IPS-11a (cell line): ENCODE data around the gene CCDC68.
"Not testable (repeated sequence)": the region's sequence is repeated elsewhere in the genome, so short reads cannot be mapped to it uniquely, and the experiment has no call there.

Source experiments
- H3K4me3 ChIP-seq: one replicate; pipeline ENCODE4 v1.5.1; 2013; ENCODE audit warnings: low read depth, low read length, control low read depth

CCDC68 gene

DNA sequence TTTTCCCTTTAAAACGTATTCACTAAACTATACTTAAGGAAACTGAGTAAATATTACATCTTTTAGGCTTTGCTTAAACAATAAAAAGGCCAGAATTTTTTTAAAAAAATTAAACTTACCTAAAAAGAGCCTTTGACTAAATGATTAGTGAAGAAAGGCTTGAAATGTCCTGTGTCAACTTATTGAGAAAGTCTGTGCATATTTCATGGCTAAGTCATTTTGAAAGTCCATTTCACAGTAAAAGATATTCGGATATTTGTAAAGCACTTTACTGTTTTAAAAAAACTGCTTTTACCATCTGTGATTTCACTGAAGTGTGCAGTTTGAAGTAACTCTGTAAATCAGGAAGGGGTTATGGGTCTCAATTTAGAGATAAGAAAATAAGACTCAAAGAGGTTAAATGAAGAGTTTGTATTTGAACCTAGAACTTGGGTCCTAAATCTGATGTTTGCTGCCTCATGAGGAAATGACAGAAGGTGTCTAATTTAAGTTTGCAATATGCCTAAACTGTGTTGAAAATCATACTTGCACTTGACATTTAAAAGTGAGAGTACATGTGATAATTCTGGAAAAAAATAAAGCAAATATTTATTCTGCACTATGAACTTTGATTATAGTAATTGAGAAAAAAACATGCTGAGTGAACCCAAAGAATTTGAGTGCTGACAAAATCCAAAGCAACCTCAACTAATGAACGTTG is 80.5 kb downstream of the CCDC68 start:
- H3K4me3 ChIP-seq = no peak overlapping the region

DNA sequence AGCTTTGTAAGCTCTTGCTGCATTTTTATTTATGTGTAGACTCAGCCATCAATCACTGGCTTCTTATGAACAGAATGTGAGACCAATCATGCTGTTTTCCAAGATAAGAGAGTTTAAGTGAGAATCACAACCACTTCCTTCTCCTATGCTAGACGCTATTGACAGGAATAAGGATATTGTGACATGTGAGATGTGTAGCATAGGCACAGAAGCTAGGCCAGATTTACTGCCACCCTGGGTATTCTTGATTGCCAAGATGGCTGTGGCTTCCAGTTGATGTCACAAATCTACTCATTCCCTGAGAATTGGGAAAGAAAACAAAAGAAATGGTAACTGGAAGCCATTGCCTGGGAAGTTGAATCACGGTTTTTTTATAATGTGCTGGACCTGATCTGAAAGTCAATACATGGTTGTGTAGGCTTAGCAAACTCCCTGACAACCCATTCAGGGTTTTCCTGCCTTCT is 81.1 kb downstream of the CCDC68 start:
- no peak overlapping the region for H3K4me3 ChIP-seq

GRCh38 chr18:54877076-54877475 is 82.2 kb downstream of the CCDC68 start:
- no peak overlapping the region for H3K4me3 ChIP-seq

DNA sequence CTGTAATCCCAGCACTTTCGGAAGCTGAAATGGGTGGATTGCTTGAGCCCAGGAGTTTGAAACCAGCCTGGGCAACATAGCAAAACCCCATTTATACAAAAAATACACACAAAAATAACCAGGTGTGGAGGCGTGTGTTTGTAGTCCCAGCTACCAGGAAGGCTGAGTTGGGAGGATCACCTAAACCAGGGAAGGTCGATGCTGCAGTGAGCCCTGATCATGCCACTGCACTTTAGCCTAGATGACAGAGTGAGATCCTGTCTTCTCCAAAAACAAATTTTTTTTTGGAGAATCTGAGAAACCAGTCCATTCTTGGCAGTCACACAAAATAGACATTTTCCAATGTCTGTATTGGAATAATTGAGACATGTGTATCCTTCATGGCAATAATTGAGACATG is 84.2 kb downstream of the CCDC68 start:
- no peak overlapping the region for H3K4me3 ChIP-seq

DNA sequence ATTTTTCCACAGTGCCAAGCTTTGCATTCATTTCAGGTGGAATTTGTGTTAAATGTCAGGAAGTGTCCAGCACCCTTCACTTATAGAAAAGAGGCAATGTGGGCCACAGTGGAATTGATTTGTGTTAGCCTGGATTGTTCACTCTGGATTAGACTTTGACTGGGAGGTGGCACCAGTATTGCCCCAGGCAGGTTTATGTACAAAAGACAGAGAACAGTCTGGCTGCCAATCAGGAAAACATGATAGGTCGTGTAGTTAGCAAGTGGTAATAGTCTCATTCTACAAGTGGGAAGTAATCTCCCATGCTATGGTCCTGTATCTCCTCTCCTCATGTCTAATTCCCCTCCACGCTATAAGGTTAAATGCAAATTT is 85.4 kb downstream of the CCDC68 start:
- H3K4me3 ChIP-seq = no peak overlapping the region

DNA sequence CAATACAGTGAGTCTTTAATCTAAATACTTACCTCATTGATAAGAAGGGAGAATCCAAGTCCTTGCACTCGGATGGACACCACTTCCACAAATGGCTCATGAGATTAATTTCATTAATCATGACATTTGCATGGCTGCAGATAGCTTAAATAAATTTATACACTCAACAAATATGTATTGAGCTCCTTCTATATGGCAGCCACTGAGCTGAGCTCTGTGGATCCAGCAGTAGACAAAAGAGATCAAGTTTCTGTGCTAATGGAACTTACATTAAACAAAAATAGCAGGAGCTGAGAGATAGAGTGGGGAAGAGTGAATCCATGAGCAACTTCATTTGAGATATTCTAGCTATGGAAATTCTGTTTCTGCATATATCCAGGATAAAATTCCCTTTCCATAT is 86.6 kb downstream of the CCDC68 start:
- no peak overlapping the region for H3K4me3 ChIP-seq

DNA sequence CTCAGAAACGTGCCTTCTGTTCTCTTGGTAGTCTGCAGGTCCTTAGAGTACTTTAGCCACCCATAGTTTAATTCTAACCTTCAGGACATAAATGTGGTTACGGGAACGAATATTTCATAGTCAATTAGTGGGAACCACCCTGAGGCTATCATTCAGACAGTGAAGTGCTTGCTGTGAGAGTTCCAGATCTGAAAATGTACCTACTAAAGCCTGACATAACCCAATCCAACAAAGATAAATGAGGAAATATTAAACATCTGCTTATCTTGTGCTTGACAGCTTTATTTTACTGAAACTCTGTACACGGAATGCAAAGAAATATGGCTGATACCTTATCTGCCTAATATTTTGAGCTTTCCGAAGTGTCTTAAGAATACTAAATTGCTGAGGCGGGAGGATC is 88.0 kb downstream of the CCDC68 start:
- H3K4me3 ChIP-seq = no peak overlapping the region

DNA sequence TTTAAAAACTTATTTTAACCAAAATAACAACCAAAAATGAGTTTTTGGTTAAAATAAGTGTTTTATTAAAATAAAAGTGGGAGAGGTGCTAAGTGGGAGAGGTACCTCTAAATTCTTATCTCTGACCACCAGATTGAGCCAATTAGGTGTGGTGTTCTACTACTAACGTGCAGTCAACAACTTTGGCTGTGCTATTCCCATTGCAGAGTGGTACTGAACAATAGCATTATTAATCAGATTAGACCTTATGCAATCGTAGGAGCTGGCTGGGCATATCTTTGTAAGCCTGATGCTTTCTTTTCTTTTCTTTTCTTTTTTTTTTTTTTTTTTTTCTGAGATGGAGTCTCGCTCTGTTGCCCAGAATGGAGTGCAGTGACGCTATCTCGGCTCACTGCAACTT is 92.1 kb downstream of the CCDC68 start:
- no peak overlapping the region for H3K4me3 ChIP-seq

GRCh38 chr18:54860941-54861340 is 98.3 kb downstream of the CCDC68 start:
- H3K4me3 ChIP-seq = no peak overlapping the region

DNA sequence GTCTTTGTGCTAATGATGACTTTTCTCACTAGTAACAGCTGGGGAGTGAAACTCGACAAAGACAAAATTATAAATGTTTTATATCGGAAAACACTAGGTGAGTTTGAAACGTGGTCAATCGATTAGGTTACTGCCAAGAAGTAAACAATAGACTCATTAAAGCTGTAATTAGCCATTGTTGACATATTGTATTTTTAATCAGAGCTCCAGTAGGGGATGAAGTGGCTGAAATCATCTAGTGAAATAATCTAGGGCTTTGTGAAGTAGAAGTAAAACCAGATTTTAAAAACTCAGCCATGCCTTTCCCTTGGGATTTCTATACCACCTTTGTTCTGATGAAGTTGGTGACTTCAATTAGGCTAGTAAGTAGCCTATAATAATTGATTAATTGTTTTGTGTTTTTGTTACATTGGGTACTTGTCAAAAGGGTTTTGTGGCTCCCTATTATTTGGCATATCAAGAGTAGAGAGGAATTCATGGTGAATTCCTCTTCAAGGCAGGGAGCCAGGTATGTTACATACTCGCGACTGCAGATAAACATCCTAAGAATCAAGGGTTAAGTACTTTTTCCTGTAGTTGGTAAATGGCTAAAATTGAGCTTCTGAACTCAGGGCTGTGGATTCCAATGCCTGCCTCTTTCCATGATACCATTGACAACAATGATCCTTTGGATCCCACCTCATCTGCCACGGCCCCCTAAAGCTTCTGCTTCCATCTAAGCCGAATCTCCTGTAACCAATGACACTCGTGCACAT is 99.4 kb downstream of the CCDC68 start:
- H3K4me3 ChIP-seq = no peak overlapping the region

DNA sequence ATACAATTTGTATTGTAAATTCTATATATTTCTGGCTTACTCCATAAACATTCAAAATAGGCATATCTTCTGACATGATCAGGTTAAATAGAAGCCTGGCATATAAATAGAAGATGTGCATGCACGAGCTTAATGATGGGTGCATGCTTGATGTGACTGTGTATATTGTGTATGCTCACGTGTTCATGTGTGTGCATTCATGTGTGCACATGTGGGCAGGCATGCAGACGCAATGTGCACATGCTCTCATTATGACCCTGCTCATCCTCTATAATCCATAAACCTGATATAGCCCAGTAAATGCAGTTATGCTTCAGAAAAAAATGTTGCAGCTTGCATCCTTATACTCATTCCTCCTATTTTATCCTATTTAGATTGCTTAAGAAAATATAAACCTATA is 101.8 kb downstream of the CCDC68 start:
- no peak overlapping the region for H3K4me3 ChIP-seq

- H3K4me3 ChIP-seq = no peak overlapping the region
These were observed 103.1 kb downstream of the CCDC68 start for GRCh38 chr18:54856105-54856646.

- not testable (repeated sequence) for H3K4me3 ChIP-seq
These were observed 104.2 kb downstream of the CCDC68 start for GRCh38 chr18:54855050-54855449.

GRCh38 chr18:54852780-54853675 is 106.2 kb downstream of the CCDC68 start:
- H3K4me3 ChIP-seq = no peak overlapping the region
